ENCODE results near the gene RAB33B.

GRCh38 chr4:139501927-139502899, 48.3 kb downstream of the RAB33B start:
- TF ChIP-seq TAF1 (IDR thresholded peaks at IDR 0.05; ENCODE audit: low read depth, low read length), result no peak
- TF ChIP-seq POLR2A (IDR thresholded peaks at IDR 0.05; ENCODE audit: low read depth, low read length), result no peak
- no peak for TF ChIP-seq POLR2AphosphoS5 (IDR thresholded peaks at IDR 0.05; ENCODE audit: low read depth, low read length)
- TF ChIP-seq PAX5 (IDR thresholded peaks at IDR 0.05; ENCODE audit: insufficient read depth, low read length, severe bottlenecking), result no peak
- no peak for TF ChIP-seq POU2F2 (IDR thresholded peaks at IDR 0.05; ENCODE audit: low read depth, low read length)
- no peak for TF ChIP-seq SPI1 (IDR thresholded peaks at IDR 0.05; ENCODE audit: low read depth, low read length)

Data from GM12891 (cell line).